H7 (cell line): ENCODE measurements around the gene ZNF789. TPM values are rescaled to one million over a fixed set of nuclear protein-coding genes. Genes with fewer than 3 reads are reported as not detected.
"Not testable (repeated sequence)": the region's sequence is repeated elsewhere in the genome, so short reads cannot be mapped to it uniquely, and the experiment has no call there.

Source experiments
- DNase-seq: peaks from one replicate; pipeline ENCODE4 v3.0.0; 2012
- H3K27me3 ChIP-seq: 2 replicates; pipeline ENCODE4 v1.6.0; 2011; ENCODE audit warnings: mild to moderate bottlenecking, low read length; ENCODE audit not compliant: control insufficient read depth, insufficient read depth
- H3K36me3 ChIP-seq: replicated peaks from 2 replicates; pipeline ENCODE4 v1.5.1; 2011; ENCODE audit warnings: low read length; ENCODE audit not compliant: control insufficient read depth, insufficient read depth
- H3K4me3 ChIP-seq: 2 replicates; pipeline ENCODE4 v1.5.1; 2011; ENCODE audit warnings: low read depth, mild to moderate bottlenecking, control low read depth, low read length, moderate library complexity; ENCODE audit not compliant: insufficient read depth
- total RNA-seq: library from RNA; depleted of rRNA; stranded (reverse); fragments of >200 nt; shearing (Covaris generic); gene quantifications from 2 replicates; pipeline ENCODE4 v1.2.3, GENCODE V29; 2014

The ZNF789 gene
- total RNA-seq, 1 experiment from 2014 or later, result 9.9 TPM

GRCh38 chr7:99478464-99479440 lies 6.1 kb downstream of the ZNF789 start:
- no peak for DNase-seq
- Histone ChIP-seq H3K36me3 (peaks cover 9% of the 10 kb centered on the region), H3K27me3 (no peaks in the 10 kb centered on the region), H3K4me3 (no peak overlapping the region)

GRCh38 chr7:99485094-99485493 lies 12.4 kb downstream of the ZNF789 start:
- peaks cover 8% of the 10 kb centered on the region for H3K36me3 ChIP-seq
- no peaks in the 10 kb centered on the region for H3K27me3 ChIP-seq
- no peak for DNase-seq
- no peak overlapping the region for H3K4me3 ChIP-seq

GRCh38 chr7:99489235-99489634 lies 16.5 kb downstream of the ZNF789 start:
- Histone ChIP-seq H3K27me3 (no peaks in the 10 kb centered on the region), H3K4me3 (no peak overlapping the region), H3K36me3 (peaks cover 14% of the 10 kb centered on the region)
- DNase-seq, result peak; percentile 53

- DNase-seq, result no peak
- no peak overlapping the region for H3K4me3 ChIP-seq
- H3K27me3 ChIP-seq, result no peaks in the 10 kb centered on the region
- peaks cover 14% of the 10 kb centered on the region for H3K36me3 ChIP-seq
Observed at GRCh38 chr7:99490878-99491277, 18.2 kb downstream of the ZNF789 start.

- no peak for DNase-seq
- peaks cover 18% of the 10 kb centered on the region for H3K36me3 ChIP-seq
- no peak overlapping the region for H3K4me3 ChIP-seq
- H3K27me3 ChIP-seq, result no peaks in the 10 kb centered on the region
Observed at GRCh38 chr7:99493823-99494222, 21.1 kb downstream of the ZNF789 start.

GRCh38 chr7:99497766-99498545 lies 25.3 kb downstream of the ZNF789 start:
- Histone ChIP-seq H3K36me3 (peaks cover 16% of the 10 kb centered on the region), H3K4me3 (no peak overlapping the region; the same call in none of the 2 replicates), H3K27me3 (no peaks in the 10 kb centered on the region)
- no peak for DNase-seq

GRCh38 chr7:99498546-99498944 lies 25.9 kb downstream of the ZNF789 start:
- peak overlapping the region; percentile 29 for H3K4me3 ChIP-seq
- peak; percentile 33 for DNase-seq
- no peaks in the 10 kb centered on the region for H3K27me3 ChIP-seq
- H3K36me3 ChIP-seq, result peaks cover 13% of the 10 kb centered on the region

GRCh38 chr7:99499371-99499720 lies 26.7 kb downstream of the ZNF789 start:
- Histone ChIP-seq H3K4me3 (peak overlapping the region; percentile 92), H3K36me3 (peaks cover 6% of the 10 kb centered on the region), H3K27me3 (no peaks in the 10 kb centered on the region)
- no peak for DNase-seq

- peaks cover 4% of the 10 kb centered on the region for H3K36me3 ChIP-seq
- H3K27me3 ChIP-seq, result no peaks in the 10 kb centered on the region
- peak; percentile 96 for DNase-seq
- H3K4me3 ChIP-seq, result peak within 1 kb of the TSS; percentile 92
Observed at GRCh38 chr7:99499721-99500636, 27.3 kb downstream of the ZNF789 start, which contains the start of gene ZNF394. Gene ZNF394 (minus strand): TSS chr7:99500281. CDS start chr7:99500093, 188 bp downstream.

- peaks cover 4% of the 10 kb centered on the region for H3K36me3 ChIP-seq
- H3K4me3 ChIP-seq, result peak overlapping the region; percentile 92
- no peak for DNase-seq
- H3K27me3 ChIP-seq, result no peaks in the 10 kb centered on the region
Observed at GRCh38 chr7:99500637-99501009, 27.9 kb downstream of the ZNF789 start.

GRCh38 chr7:99501236-99501635 lies 28.5 kb downstream of the ZNF789 start:
- H3K27me3 ChIP-seq, H3K36me3 ChIP-seq, H3K4me3 ChIP-seq: not testable (repeated sequence)
- DNase-seq, result peak; percentile 34

GRCh38 chr7:99504281-99504602 lies 31.6 kb downstream of the ZNF789 start:
- Histone ChIP-seq H3K4me3 (peak overlapping the region; percentile 84), H3K27me3 (no peaks in the 10 kb centered on the region), H3K36me3 (no peaks in the 10 kb centered on the region)
- DNase-seq, result peak; percentile 98

GRCh38 chr7:99504603-99505323 lies 32.1 kb downstream of the ZNF789 start, which contains the start of gene ZKSCAN5:
Gene ZKSCAN5 (plus strand): TSS chr7:99504662. CDS start chr7:99506045, 1,383 bp downstream.
- H3K27me3 ChIP-seq, result no peaks in the 10 kb centered on the region
- H3K4me3 ChIP-seq, result peak within 1 kb of the TSS; percentile 84
- H3K36me3 ChIP-seq, result no peaks in the 10 kb centered on the region

More at GRCh38 chr7:99504603-99505323, 32.1 kb downstream of the ZNF789 start, which contains the start of gene ZKSCAN5:
- peak; percentile 98 for DNase-seq
